ENCODE results near the gene ACAD10.

GRCh38 chr12:111741235-111741812 lies 55.5 kb downstream of the ACAD10 start:
- TF ChIP-seq, protein P1, sequence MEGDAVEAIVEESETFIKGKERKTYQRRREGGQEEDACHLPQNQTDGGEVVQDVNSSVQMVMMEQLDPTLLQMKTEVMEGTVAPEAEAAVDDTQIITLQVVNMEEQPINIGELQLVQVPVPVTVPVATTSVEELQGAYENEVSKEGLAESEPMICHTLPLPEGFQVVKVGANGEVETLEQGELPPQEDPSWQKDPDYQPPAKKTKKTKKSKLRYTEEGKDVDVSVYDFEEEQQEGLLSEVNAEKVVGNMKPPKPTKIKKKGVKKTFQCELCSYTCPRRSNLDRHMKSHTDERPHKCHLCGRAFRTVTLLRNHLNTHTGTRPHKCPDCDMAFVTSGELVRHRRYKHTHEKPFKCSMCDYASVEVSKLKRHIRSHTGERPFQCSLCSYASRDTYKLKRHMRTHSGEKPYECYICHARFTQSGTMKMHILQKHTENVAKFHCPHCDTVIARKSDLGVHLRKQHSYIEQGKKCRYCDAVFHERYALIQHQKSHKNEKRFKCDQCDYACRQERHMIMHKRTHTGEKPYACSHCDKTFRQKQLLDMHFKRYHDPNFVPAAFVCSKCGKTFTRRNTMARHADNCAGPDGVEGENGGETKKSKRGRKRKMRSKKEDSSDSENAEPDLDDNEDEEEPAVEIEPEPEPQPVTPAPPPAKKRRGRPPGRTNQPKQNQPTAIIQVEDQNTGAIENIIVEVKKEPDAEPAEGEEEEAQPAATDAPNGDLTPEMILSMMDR (IDR thresholded peaks at IDR 0.05), result no peak
- TF ChIP-seq POLR2A (IDR thresholded peaks at IDR 0.05), result no peak

Measured in testis (tissue), 2 donors.